Psoas muscle (tissue), 8 donors: ENCODE data around the gene KCNAB3. TPM values are rescaled to one million over a fixed set of nuclear protein-coding genes. Genes with fewer than 3 reads are reported as not detected.
A peak's percentile ranks its signal among the peaks of the same experiment; 100 is the strongest.

Experiments
- ATAC-seq, 4 donors: fragments of 200-7000 bp; cut with Tn5 transposase; one replicate each; pipeline ENCODE4 v1.9.1; 2020; ENCODE audit warnings: moderate library complexity in 3 of 4, mild to moderate bottlenecking in 2 of 4
- DNase-seq, 2 donors: peaks; one replicate each; pipeline ENCODE4 v3.0.0-alpha.2; 2020
- H3K27ac ChIP-seq: fragments of 200-600 bp; one replicate; pipeline ENCODE4 v1.8.0; 2022
- H3K27me3 ChIP-seq, 3 donors: fragments of 200-600 bp in 1 of 3; one replicate each; pipeline versions ENCODE4 v1.6.1 to v1.8.0; 2013 to 2022; ENCODE audit warnings: low read length in 2 of 3, mild to moderate bottlenecking in 2 of 3, moderate library complexity in 1 of 3; ENCODE audit not compliant: insufficient read depth in 3 of 3
- H3K36me3 ChIP-seq, 2 donors: fragments of 200-600 bp in 1 of 2; one replicate each; pipeline versions ENCODE4 v1.6.1 to v1.8.0; 2013 to 2022; ENCODE audit warnings: low read depth in 1 of 2, mild to moderate bottlenecking in 1 of 2, moderate library complexity in 1 of 2; ENCODE audit not compliant: insufficient read depth in 1 of 2
- H3K4me1 ChIP-seq: fragments of 200-600 bp; one replicate; pipeline ENCODE4 v1.8.0; 2022
- H3K4me3 ChIP-seq: fragments of 200-600 bp; one replicate; pipeline ENCODE4 v1.8.0; 2022; ENCODE audit warnings: mild to moderate bottlenecking
- H3K9me3 ChIP-seq: fragments of 200-600 bp; one replicate; pipeline ENCODE4 v1.8.0; 2022
- CTCF ChIP-seq: fragments of 200-600 bp; IDR thresholded peaks from one replicate; pipeline ENCODE4 v1.8.0; 2022; ENCODE audit warnings: antibody characterized with exemption
- WGBS, 3 donors: extraction: QIAGEN DNeasy Blood & Tissue Kit; methylation state at CpG; one replicate each; pipeline versions ENCODE4 v1.1.6 to v1.1.7; 2013; 5-methylcytosine and 5-hydroxymethylcytosine counted together
- intact Hi-C, 2 donors: fragments of 100-400 bp; cut with DNase I; formaldehyde crosslinking; loops; one replicate each; pipeline versions ENCODE4 v1.11.0 to v1.14.2; 2022
- polyA plus RNA-seq, 3 donors: library from polyadenylated mRNA; stranded (reverse); fragments of 200-250 nt; gene quantifications; one replicate each; pipeline ENCODE4 v1.2.3, GENCODE V29; 2013
- total RNA-seq, 4 donors: library from RNA; stranded (reverse); fragmentation: NEBNext Ultra II Directional in 2 of 4; extraction: Animal tissue kit (Norgen Biotek cat#: 25700) in 2 of 4; gene quantifications; one replicate each; pipeline versions ENCODE4 v1.2.1 to v1.2.4, GENCODE V29; 2021 to 2023
- donor health status: healthy with polysubstance abuse.
- donor health status: DM: no; HTN: no; CAD: no; lungs with moderate emphysema.
- donor health status: Bipolar disorder and iron deficiency.
- donor health status: healthy.
- donor health status: DM: yes; HTN: yes; CAD: no.
- donor health status: DM: no; HTN: no; CAD: no.
- donor health status: DM: no; HTN: no; CAD: no.
- donor health status: DM: yes; HTN: yes; CAD: no.

Gene KCNAB3
- total and polyA plus RNA-seq, 7 donors, result 0.18 to 0.77 (median 0.45) TPM; not detected in 1

DNA sequence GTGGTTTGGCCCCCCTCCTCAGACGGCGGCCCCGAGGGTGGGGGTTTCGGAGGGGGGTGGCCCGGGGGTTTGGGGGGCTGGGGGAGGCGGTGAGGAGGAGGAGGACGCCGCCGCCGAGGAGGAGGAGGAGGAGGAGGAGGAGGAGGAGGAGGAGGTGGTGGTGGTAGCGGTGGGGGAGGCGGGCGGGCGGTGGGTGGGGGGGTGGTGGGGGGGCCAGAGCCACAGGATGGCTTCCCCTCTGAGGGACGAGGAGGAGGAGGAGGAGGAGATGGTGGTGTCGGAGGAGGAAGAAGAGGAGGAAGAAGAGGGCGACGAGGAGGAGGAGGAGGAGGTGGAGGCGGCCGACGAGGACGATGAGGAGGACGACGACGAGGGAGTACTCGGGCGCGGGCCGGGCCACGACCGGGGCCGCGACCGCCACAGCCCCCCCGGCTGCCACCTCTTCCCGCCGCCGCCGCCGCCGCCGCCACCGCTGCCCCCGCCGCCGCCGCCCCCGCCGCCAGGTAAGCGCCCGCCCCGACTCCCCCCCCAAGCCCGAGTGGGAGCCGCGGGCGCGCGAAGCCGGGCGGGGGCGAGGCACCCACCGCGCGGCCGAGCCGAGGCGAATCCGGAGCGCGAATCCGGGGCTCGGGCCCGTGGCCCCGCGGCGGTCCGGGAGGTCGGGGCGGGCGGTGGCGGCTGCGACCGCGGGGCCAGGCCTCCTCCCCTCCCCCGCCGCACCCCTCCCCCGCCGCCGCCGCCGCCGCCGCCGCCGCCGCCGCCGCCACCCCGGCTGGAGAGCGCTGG lies 44.9 kb downstream of the KCNAB3 start:
- WGBS, 3 donors, result 3 to 10% (median 9%) methylated on average over 15 to 76 of the region's 100 CpGs
- DNase-seq, result peak in 1 of 2 donors; percentile 24
- intact Hi-C loops, result no loop called here
- no peaks in the 10 kb centered on the region for H3K36me3 ChIP-seq
- H3K27me3 ChIP-seq, result peaks cover 0 to 51% (median 2%) of the 10 kb centered on the region in 3 donors
- TF ChIP-seq CTCF, result no peak
- H3K9me3 ChIP-seq, result no peaks in the 10 kb centered on the region
- peak overlapping the region; percentile 66 for H3K27ac ChIP-seq
- H3K4me3 ChIP-seq, result peak overlapping the region; percentile 81
- H3K4me1 ChIP-seq, result peaks cover 41% of the 10 kb centered on the region
- no peak for ATAC-seq

DNA sequence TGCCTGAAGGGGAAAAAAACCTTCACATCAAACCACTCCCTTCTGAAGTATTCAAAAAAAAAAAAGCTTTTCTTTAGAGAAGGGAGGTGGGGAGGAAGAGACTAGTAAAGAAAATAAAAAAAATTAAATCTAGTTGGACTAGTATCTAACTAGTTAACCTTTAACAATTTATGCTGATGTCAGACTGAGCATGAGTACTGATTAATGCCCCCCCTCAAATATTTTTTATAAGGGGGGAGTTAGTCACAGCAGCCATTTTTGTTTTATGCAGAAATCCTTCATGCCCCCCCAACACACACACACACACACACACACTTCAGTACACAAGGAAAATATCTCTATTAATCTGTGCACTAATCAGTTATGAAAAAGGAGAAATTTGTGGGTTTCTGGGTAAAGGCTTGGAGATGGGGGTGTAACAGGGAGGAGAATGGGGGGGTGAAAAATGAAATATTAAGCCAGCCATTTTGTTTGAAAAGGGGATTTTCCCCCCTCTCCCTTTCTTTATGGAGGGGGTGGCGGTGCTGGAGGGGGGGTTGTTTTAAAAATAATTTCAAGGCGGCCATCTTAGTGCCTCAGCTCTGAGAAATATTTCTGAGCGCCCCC lies 45.8 kb downstream of the KCNAB3 start:
- Histone ChIP-seq H3K9me3 (no peaks in the 10 kb centered on the region), H3K4me3 (peak overlapping the region; percentile 81), H3K4me1 (peaks cover 33% of the 10 kb centered on the region), H3K27ac (no peak overlapping the region), H3K36me3 (no peaks in the 10 kb centered on the region), H3K27me3 (peaks cover 0 to 51% (median 4%) of the 10 kb centered on the region in 3 donors)
- ATAC-seq, result no peak
- DNase-seq, result no peak
- TF ChIP-seq CTCF, result no peak
- intact Hi-C loops, result no loop called here
- 21 to 31% (median 21%) methylated on average over 3 of the region's 3 CpGs for WGBS, 3 donors

GRCh38 chr17:7882629-7883028 lies 47.0 kb downstream of the KCNAB3 start:
- Histone ChIP-seq H3K4me1 (peaks cover 22% of the 10 kb centered on the region), H3K4me3 (no peak overlapping the region), H3K9me3 (no peaks in the 10 kb centered on the region), H3K27ac (no peak overlapping the region), H3K27me3 (peaks cover 0 to 56% (median 4%) of the 10 kb centered on the region in 3 donors), H3K36me3 (no peaks in the 10 kb centered on the region)
- WGBS, 3 donors, result 74 to 91% (median 78%) methylated on average over 3 of the region's 3 CpGs
- intact Hi-C loops, result no loop called here
- DNase-seq, result no peak
- no peak for TF ChIP-seq CTCF
- no peak for ATAC-seq

DNA sequence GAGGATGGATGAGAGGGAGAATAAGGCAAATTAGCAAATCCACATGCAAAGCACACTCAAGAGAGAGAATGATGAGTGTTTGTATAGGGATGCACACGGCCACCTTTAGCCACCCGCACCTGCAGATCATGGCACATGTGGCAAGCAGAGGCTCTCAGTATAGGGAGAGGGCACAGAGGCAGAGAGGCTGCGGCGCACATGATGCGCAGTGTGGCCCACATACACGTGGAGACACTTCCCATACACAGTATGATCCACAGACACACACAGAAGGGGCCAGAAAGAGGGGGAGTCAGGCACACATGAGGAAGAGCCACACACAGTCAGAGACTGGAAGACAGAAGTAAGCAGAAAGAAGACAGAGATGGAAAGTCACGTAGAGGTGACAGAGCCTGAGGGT lies 47.6 kb downstream of the KCNAB3 start:
- no peak overlapping the region for H3K27ac ChIP-seq
- peaks cover 0 to 59% (median 4%) of the 10 kb centered on the region in 3 donors for H3K27me3 ChIP-seq
- no peak for TF ChIP-seq CTCF
- no peak for ATAC-seq
- H3K9me3 ChIP-seq, result no peaks in the 10 kb centered on the region
- H3K36me3 ChIP-seq, result no peaks in the 10 kb centered on the region
- no peak overlapping the region for H3K4me3 ChIP-seq
- intact Hi-C loops, result no loop called here
- H3K4me1 ChIP-seq, result peaks cover 17% of the 10 kb centered on the region
- DNase-seq, result no peak
- WGBS, 3 donors, result 59 to 75% (median 70%) methylated on average over 7 of the region's 7 CpGs
